Right lobe of liver (tissue), 4 donors: ENCODE measurements around the gene SV2C.

ENCODE experiments used
- POLR2A ChIP-seq: fragments of 450-650 bp; IDR thresholded peaks from one replicate; pipeline ENCODE4 v1.6.1; 2017; ENCODE audit warnings: antibody characterized with exemption, mild to moderate bottlenecking
- TF ChIP-seq, protein P1 (sequence below), 4 donors: fragments of 200-600 bp in 3 of 4; fragments of 450-650 bp in 1 of 4; IDR thresholded peaks; one replicate each; pipeline versions ENCODE4 v1.5.1 to v1.8.0; 2016 to 2022; ENCODE audit warnings: antibody characterized with exemption in 4 of 4, mild to moderate bottlenecking in 2 of 4
- donor health status: DM: no; HTN: no; CAD: no.
- donor health status: DM: no; HTN: no; CAD: no.
- donor health status: DM: no; HTN: yes; CAD: no.

DNA sequence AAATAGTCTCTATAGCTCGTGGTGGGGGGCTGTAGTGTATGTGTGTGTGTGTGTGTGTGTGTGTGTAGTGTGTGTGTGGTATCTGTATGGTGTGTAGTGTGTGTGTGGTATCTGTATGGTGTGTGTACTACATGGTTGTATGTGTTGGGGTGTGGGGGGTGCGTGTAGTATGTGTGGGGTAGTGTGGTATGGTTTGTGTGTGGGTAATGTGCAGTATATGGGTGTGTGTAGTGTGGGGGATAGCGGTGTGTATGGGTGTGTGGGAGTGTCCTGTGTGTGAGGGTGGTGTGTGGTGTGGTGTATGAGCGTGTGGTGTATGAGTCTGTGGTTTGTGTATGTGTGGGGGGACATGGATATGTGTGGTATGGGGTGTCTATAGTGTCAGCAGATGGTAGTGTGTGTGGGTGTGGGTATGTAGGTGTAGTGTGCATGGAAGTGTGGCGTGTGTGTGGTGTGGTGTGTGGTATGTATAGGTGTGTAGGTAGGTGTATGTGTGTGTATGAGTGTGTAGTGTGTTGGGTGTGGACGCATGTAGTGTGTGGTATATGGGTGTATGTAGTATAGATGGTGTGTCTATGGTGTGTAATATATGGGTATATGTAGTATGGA, 174.1 kb downstream of the SV2C start:
- TF ChIP-seq, protein P1, sequence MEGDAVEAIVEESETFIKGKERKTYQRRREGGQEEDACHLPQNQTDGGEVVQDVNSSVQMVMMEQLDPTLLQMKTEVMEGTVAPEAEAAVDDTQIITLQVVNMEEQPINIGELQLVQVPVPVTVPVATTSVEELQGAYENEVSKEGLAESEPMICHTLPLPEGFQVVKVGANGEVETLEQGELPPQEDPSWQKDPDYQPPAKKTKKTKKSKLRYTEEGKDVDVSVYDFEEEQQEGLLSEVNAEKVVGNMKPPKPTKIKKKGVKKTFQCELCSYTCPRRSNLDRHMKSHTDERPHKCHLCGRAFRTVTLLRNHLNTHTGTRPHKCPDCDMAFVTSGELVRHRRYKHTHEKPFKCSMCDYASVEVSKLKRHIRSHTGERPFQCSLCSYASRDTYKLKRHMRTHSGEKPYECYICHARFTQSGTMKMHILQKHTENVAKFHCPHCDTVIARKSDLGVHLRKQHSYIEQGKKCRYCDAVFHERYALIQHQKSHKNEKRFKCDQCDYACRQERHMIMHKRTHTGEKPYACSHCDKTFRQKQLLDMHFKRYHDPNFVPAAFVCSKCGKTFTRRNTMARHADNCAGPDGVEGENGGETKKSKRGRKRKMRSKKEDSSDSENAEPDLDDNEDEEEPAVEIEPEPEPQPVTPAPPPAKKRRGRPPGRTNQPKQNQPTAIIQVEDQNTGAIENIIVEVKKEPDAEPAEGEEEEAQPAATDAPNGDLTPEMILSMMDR (IDR thresholded peaks at IDR 0.05), result no peak
- no peak for TF ChIP-seq POLR2A
